Mononuclear cell (primary cell): Measurements from ENCODE around the gene FEM1B. TPM values are rescaled to one million over a fixed set of nuclear protein-coding genes. Genes with fewer than 3 reads are reported as not detected.

Experiments used
- H3K27me3 ChIP-seq: 2 replicates; pipeline ENCODE4 v1.6.0; 2011; ENCODE audit warnings: low read length, control low read depth; ENCODE audit not compliant: insufficient read depth
- H3K4me1 ChIP-seq: 2 replicates; pipeline ENCODE4 v1.5.1; 2011; ENCODE audit warnings: mild to moderate bottlenecking, low read length, control low read depth; ENCODE audit not compliant: insufficient read depth
- H3K4me3 ChIP-seq: 2 replicates; pipeline ENCODE4 v1.5.1; 2011; ENCODE audit warnings: mild to moderate bottlenecking, low read length, moderate library complexity
- H3K9me3 ChIP-seq: 2 replicates; pipeline ENCODE4 v1.5.1; 2011; ENCODE audit warnings: low read depth, mild to moderate bottlenecking, control low read depth, low read length
- total RNA-seq: library from RNA; depleted of rRNA; stranded (reverse); fragments of >200 nt; gene quantifications from one replicate; pipeline ENCODE4 v1.2.3, GENCODE V29; 2012

Gene FEM1B
- total RNA-seq, 1 donor, result 88.2 TPM

DNA sequence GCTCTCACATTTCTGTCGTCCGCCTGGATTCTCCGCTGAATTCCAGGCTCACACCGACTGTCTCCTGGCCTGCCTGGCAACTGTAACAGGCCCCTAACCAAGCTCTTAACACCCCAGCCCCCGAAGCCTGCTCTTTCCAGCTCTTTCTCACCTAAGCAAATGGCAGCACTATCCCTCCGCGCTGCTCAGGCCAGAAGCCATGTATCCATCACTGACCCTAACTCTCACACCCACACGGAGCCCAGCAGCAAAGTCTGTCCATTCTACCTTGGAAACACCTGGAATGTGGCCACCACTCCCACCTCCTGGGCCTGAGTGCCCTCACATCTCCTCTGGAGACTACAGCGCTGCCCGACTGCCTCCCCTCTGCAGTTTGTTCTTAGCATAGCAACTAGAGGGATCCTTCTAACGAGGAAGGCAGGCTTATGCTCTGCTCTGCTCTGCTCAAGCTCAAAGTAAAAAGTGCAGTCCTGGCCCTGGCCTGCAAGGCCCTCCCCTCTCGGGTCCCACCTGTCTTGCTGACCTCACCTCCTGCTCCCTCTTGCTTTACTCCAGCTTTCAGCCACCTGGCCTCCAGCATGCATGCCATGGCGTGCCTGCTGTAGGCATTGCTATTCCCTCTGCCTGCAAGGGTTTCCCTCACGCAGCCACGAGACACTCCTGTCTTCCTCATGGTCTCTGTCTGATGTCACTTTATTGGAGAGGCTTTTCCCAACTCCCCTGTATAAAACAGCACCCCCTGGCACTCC lies 27.2 kb downstream of the FEM1B start:
- Histone ChIP-seq H3K27me3 (no peaks in the 10 kb centered on the region), H3K4me1 (peaks cover 15% of the 10 kb centered on the region), H3K4me3 (no peak overlapping the region), H3K9me3 (no peaks in the 10 kb centered on the region)

DNA sequence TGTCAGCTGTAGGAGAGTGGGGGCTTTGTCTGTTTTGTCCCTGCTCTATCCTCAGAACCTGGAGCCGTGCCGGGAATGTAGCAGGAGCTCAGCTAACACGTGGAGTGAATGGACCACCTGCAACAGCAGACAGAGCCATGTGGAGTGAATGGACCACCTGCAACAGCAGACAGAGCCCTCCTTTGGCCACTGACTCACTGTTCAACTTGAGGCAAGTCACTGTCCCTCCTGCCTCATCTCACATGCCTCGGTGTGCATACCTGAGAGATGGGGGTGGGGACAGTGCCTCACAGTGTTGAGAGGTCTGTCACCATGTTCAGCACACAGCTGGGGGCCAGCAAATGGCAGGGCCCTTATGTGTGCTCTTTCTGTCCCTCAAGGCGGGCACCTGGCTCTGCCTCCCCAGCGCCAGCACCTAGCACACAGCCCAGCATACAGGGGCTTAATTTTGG lies 27.9 kb downstream of the FEM1B start:
- H3K4me3 ChIP-seq, result no peak overlapping the region
- H3K27me3 ChIP-seq, result no peaks in the 10 kb centered on the region
- H3K9me3 ChIP-seq, result no peaks in the 10 kb centered on the region
- H3K4me1 ChIP-seq, result peaks cover 12% of the 10 kb centered on the region

DNA sequence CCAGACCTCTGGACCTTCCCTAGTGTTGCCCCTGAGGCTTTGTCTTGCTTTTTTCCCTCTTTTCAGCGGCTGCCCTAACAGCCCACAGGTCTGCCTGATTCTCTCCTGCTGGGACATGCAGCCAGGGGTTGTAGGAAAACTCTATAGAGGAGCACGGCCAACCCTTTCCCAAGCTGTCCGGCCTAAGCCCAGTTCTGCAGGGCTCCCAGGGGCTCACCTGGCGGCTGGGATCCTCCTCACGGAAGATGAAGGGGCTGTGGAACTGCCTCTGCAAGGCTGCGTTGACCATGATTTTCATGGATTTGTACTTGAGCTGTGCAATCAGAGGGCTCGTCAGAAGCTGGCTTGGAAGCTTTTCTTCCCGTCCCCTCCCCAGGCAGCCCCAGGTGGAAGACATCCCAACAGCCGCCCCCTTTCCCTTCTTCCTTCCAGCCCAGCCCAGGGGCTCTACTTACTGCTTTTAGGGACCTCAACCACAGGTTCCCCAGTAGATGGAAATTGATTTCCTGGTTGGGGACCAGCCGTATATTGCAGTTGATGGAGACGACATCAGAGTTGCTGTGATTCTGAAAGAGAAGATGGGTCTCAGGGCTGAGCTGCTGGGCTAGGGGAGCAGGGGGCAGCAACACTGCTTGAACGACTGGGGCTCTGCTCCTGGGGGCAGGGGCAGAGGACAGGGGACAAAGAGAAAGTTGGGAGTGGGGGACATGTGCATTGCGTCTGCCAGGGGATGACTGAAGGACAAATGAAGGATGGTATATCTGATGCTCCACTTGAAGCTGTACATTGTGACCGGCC lies 29.8 kb downstream of the FEM1B start:
- Histone ChIP-seq H3K9me3 (no peaks in the 10 kb centered on the region), H3K4me1 (peaks cover 5% of the 10 kb centered on the region), H3K27me3 (no peaks in the 10 kb centered on the region), H3K4me3 (no peak overlapping the region)

DNA sequence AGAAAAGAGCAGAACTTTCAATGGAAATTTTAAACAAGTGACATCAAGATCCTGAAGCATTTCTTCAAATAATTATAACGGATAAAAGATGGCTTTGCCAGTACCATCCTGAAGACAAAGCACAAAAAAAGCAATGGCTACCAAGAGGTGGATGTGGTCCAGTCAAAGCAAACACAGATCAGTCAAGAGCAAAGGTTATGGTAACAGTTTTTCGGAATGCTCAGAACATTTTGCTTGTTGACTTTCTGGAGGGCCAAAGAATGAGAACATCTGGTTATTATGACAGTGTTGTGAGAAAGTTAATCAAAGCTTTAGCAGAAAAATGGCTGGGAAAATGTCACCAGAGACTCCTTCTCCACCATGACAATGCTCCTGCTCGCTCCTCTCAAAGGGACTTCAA lies 31.5 kb downstream of the FEM1B start:
- peaks cover 5% of the 10 kb centered on the region for H3K4me1 ChIP-seq
- H3K4me3 ChIP-seq, result no peak overlapping the region
- no peaks in the 10 kb centered on the region for H3K27me3 ChIP-seq
- H3K9me3 ChIP-seq, result no peaks in the 10 kb centered on the region

DNA sequence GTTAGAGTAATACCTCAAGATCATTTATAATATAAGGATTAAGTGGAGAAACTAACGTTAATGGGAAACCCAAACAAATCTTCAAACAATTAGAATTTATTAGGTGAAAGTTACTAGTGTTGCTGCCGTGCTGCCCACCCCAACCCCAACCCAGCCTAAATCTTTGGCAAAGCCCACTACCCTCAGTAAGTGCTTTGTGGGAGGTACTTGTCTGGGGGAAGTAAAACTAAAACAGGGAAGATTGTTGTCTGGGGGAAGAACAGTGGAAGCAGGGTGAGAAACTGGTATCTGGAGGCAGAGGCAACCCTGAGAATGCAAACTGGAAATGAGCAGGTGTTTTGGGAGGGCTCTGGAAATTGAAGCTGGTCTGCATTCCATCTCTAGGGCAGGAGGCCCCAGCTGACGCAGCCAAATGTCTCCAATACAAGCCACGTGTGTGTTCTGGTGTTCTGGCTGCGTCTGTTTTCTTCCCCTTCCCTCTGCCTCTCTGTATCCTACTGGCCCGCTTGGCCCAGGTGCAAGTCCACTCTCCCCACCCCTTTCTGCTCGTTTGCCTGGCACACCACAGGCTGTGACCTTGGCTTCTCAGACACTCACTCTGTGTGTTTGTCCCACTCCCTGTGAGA lies 32.7 kb downstream of the FEM1B start:
- H3K27me3 ChIP-seq, result no peaks in the 10 kb centered on the region
- H3K9me3 ChIP-seq, result no peaks in the 10 kb centered on the region
- H3K4me1 ChIP-seq, result peaks cover 5% of the 10 kb centered on the region
- no peak overlapping the region for H3K4me3 ChIP-seq

DNA sequence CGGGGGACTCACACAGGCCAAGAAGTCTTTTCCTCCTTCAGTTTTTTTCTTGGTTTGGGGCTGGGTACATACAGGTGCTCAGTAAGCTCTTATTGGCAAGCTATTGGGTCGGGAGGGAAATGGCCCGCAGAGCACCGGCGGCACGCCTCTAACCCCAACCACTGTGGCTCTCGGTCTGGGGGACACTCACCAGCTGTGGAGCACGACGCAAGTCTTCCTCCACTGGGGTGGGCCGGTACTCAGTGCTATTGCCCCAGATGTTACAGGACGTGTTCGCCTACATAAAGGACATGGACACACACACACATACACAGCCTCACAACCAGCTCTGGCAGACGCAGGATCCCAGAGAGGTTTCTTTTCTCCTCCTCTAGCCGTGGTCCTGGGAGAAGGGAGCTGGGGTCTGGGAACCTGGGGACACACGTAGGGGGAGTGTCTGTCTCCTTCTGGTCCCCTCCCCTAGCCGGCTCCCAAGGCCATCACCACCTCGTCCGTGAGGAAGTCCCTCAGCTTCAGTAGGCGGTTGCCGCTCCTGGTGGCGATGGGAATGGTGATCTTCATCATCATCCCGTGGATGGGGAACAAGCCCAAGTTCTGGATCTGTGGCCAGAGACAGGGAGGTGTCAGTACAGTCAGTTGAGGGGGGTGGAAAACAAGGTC lies 33.4 kb downstream of the FEM1B start:
- Histone ChIP-seq H3K27me3 (no peaks in the 10 kb centered on the region), H3K4me3 (no peak overlapping the region), H3K4me1 (peaks cover 5% of the 10 kb centered on the region), H3K9me3 (no peaks in the 10 kb centered on the region)

DNA sequence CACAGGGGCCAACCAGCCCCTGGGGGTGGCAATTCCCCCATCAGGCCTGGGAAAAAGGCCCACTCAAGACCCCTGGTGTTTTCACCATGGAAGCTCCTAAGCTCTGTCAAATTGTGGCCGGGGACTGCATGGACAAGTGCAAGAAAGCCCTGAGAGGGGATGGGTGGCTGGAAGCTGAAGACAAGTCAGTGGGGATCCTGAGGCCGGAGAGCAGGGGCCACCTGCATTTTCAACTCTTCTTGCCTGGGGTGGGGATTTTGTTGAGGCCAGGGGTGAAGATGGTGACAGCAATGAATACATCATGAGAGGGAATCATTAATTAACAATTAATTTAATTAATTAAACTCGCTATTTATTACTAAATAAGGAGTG lies 33.9 kb downstream of the FEM1B start:
- H3K4me3 ChIP-seq, result no peak overlapping the region
- H3K9me3 ChIP-seq, result no peaks in the 10 kb centered on the region
- H3K27me3 ChIP-seq, result no peaks in the 10 kb centered on the region
- H3K4me1 ChIP-seq, result peaks cover 2% of the 10 kb centered on the region

DNA sequence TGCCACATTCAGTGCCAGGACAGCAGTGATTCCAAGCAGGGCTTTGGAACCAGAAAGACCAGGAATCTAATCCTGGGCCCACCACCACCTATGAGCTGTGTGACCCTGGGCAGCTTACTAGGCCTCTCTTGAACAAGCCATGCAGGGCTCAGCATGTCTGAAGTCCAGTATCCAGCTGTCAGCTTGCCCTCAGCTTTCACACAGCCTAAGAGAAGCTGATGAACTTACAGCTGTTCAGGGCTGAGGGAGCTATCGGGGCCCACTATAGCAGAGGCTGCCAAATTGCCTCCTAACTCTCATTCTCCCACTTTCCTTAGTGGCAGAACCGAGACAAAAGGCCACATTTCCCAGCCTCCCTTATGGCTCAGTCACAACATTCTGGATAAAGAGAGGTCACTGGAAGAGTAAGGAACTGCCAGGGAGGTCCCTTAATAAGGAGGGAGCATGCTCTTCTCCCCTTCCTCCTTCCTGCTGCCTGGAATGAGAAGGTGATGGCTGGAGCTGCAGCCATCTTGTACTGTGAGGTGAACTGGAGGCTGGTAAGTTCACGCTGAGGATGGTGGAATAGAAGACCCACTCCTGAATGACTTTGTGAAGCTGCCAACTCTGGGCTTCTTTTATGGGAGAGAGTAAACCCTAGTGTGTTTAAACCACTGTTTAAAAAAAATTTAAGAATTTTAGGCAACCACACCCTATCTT lies 34.5 kb downstream of the FEM1B start:
- H3K4me3 ChIP-seq, result no peak overlapping the region
- no peaks in the 10 kb centered on the region for H3K27me3 ChIP-seq
- H3K4me1 ChIP-seq, result no peaks in the 10 kb centered on the region
- H3K9me3 ChIP-seq, result no peaks in the 10 kb centered on the region

DNA sequence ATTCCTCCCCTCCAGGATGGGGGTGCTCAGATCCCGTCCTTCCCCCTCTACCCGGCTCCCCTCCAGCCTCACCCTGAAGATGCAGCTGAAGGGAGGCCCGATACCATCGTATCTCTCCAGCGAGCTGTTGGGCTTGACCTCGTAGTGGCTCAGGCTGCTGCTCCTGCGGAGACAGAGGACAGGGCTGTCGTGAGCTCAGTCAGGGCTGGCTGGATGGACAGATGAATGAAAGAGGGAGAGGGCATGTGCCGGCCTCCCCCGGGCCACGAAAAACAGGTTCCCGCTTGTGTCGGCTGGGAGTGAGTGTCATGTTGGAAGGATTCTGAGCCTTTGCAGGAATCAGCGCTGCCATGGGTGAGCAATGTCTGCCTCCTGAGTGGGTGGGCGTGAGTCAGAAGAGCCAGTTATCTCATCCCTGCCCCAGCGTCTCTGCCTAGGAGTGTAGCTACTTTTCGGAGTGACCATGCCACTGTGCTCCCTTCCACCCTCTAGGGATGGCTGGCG lies 35.2 kb downstream of the FEM1B start:
- Histone ChIP-seq H3K27me3 (no peaks in the 10 kb centered on the region), H3K4me3 (no peak overlapping the region), H3K9me3 (no peaks in the 10 kb centered on the region), H3K4me1 (no peaks in the 10 kb centered on the region)

DNA sequence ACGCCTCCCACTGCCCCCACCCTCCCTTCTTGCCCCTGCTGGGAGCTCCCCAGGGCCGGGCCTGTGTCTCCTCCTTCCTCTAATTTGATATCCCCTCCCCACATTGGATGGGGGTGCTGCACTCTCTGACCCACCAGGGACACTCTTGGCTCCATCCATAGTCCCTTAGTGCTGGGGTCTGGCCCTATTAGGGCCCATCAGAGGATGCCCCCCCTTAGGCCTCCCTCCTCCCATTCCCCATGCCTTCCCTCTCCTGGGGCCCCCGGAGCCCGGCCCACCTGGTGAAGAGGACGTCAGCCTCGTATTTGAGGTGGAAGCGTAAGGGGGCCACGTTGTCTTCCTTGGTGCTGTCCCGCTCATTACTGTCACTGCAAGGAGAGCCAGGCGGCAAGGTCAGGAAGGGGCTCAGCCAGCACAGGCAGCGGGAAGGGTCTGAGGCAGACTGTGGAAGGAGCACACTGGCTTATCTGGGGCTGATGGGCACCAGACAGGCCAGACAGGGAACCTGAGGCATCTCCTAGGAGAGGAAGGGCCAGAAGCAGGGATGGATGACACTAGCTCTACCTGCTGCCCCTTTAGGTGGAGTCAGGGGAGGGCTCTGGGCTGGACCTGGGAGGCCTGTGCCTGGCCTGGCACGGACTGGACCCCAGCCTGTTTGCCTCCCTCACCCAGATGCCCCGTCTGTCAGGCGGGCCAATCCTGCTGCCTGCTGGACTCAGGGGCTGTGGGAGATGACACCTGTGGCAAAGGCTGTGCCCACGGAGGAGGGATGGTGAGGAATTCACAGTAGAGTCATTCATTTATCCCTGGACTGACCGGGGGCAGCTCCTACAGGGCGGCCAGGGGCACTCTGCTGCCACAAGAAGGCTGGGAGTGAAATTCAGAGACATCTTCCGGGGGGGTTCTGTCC lies 36.2 kb downstream of the FEM1B start:
- no peaks in the 10 kb centered on the region for H3K27me3 ChIP-seq
- H3K4me3 ChIP-seq, result no peak overlapping the region
- H3K4me1 ChIP-seq, result no peaks in the 10 kb centered on the region
- no peaks in the 10 kb centered on the region for H3K9me3 ChIP-seq

DNA sequence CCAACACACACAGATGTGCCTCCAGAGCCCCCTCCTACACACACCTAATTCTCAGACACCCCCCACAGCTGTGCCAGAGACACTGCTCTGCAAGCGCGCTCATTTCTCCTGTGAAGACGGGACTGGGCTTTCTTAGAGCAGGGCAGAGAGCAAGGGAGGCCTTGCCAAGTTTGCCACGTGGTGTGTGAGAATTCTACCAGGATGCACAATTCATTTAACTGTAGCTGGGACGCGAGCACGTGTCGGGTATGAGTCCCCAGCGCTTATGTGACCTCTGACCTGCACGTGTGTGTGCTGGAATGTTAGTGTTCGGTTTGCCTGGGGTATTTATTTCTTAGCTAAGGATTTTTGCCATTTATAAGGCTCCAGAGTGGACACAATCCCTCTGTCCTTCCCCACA lies 37.0 kb downstream of the FEM1B start:
- no peaks in the 10 kb centered on the region for H3K9me3 ChIP-seq
- H3K4me1 ChIP-seq, result no peaks in the 10 kb centered on the region
- no peaks in the 10 kb centered on the region for H3K27me3 ChIP-seq
- H3K4me3 ChIP-seq, result no peak overlapping the region

DNA sequence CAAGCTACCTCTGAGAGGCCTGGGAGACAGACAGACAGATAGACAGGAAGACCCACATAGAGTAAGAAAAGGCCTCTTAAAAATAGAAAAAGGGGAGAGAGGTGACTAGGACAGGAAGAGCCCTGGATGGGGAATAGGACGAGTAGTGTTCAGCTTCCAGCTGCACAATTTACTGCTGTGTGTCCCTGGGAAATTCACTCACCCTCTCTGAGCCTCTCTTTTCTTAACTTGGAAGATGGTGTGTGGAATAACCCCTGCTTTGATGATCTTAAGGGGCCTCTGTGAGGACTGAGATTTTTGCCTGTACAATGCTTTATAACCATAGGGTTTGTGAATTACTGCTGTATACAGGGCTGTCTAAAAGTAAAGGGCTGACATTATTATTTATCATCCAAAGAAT lies 37.5 kb downstream of the FEM1B start:
- H3K27me3 ChIP-seq, result no peaks in the 10 kb centered on the region
- no peaks in the 10 kb centered on the region for H3K4me1 ChIP-seq
- no peaks in the 10 kb centered on the region for H3K9me3 ChIP-seq
- no peak overlapping the region for H3K4me3 ChIP-seq

DNA sequence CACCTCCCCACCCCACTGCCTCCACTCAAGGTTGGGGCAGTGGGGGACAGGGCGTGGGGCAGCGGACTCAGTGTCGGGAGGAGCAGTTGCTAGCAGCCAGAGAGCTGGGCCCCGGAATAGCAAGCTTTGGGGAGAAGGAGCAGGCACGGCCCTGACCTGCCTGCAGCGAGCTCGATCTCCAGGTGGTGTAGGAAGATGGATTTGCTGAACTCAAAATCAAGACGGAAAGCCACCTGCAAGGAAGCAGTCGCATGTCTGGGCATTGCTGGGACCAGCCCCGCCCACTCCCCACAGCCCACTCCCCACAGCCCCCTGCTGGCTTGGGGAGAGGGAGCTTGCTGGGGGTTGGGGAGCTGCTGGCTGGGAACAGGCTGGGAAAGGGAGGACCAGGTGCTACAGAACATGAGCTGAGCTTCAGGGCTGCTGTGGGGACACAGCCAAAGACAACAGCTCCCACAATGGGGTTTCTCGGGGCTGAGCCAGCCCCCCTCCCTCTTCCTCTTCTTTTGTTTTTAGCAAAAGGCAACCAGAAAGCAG lies 38.0 kb downstream of the FEM1B start:
- no peaks in the 10 kb centered on the region for H3K4me1 ChIP-seq
- no peaks in the 10 kb centered on the region for H3K27me3 ChIP-seq
- no peaks in the 10 kb centered on the region for H3K9me3 ChIP-seq
- H3K4me3 ChIP-seq, result no peak overlapping the region
